Islet of Langerhans (tissue), 1 donor: ENCODE data around the gene AREL1.

Experiments used
- FAIRE-seq: peaks from one replicate; lab custom pipeline; 2011; peaks lifted over from hg19 to GRCh38; lab: Jason Lieb, UNC

The AREL1 gene

DNA sequence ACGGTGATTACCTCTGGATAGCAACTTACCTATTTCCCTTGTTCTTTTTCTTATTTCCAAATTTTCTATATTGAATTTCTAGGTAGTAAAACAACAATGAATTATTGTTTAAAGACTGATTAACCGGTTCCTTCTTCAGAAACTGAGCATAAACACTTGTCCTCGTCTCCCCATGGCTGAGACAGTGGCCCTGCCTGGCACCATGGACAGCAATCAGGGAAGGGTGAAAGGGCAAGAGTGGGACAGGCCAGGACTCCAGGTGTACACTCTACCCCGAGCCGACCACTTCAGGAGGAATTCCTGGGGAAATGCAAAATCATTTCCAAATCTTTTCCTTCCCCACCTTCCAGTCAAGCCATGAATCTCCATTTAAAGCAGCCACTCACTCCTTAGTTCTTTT is 52.0 kb downstream of the AREL1 start:
- FAIRE-seq, result no peak

DNA sequence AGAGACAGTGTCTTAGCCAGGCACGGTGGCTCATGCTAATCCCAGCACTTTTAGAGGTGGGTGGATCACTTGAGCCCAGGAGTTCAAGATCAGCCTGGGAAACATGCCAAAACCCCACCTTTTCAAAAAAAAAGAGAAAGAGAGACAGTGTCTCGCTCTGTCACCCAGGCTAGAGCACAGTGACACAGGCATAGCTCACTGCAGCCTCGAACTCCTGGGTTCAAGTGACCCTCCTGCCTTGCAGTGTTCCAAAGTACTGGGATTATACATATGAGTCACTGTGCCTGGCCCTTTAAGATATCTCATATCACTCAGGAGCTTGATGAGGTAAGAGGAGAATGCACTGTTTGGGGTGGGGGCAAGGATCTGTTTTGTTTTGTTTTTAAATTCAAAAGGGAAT is 52.7 kb downstream of the AREL1 start:
- FAIRE-seq, result no peak

DNA sequence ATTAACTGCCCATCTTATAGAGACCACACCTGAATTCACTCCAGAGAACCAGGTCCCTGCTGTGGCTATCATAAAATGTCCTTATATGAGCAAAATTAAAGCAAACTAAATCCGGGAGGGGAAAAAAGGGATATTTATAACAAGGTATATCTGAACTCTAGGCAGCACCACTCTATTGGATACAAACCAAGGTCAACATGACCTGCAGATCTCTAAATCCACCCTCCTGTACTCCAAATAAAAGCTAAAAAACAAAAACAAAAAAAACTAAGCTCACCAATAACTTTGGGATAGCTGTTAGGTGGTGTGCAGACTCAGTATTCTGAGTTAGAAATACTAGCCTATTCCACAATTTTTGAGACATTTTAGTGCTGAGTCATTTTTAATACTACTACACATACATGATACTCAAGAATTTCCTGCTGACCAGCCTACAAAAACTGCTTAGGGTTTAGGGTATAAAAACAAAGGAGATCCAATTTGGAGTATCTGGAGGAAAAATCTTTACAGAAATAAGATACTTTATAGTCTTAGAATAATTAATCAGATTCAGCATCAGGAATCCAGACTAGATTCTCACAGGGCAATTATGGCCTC is 54.2 kb downstream of the AREL1 start:
- FAIRE-seq, result no peak

DNA sequence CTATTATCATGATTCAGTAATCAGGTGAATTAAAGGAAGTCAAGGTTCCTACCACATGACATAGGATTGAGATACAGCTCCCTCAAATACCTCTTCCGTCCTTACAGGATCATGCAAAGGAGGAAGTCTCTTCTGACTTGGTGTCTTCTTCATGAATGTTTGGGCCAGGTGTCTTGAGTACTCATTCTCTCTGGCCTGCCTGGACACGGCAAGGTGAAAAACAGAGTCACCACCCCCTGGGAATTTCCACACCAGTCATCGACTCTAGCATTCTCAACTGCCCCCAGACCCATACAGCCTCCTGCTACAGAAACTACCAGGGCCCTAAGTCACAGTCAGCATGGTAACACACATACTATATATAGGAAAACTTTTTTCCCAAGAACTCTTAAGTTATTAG is 55.9 kb downstream of the AREL1 start:
- no peak for FAIRE-seq

DNA sequence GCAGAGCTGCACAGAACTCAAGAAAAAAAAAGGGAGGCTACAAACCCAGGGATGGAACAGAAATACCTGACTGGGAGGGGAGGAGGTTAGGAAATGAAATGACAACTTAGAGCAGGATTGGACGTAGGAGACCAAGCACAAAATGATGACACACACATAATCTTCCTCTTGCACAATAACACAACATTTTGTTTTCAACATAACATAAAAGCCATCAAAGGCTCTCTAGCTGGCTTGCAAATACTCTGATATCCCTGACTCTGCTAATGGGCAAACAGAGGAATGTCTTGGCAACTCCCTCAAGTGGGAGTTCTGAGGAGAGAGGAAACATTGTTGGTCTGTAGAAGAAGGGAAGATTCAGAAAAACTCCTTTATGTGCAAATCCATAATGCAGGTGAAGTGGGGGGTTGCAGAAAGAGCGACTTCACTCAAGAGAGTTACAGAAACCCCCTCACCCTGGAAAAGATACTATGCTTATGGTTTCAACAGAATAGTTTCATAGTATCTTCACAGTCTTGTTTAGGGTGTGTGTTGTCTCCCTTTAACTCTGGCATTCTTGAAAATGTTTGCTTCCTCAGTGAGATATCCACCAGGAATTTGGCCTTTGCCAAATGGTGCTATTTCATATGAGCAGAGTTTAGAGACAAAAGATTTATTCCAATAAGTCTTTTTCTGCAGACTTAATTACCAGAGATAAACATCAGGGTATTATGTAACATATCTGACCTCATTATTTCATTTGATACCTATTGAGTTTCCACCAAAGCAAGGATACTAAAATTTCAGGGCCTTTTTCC is 57.1 kb downstream of the AREL1 start:
- FAIRE-seq, result no peak

DNA sequence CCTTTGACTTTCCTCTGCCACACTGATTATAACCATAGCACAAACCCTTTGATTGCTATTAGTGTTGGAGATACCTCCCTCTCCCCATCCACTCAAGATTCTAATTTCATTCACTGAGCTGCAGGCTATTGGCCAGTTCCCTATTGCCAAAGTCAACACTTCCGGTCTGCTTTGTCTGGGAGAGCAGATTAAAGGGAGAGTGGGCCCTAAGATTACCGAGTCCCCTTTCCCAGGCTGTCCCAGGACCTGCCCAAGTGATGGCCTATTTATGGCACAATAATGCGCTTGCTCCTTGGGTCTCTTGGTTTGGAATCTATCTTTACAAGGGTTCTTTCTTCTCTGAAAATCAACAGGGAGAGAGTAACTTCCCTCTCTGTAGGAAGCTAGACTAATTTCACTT is 57.9 kb downstream of the AREL1 start:
- FAIRE-seq, result no peak

DNA sequence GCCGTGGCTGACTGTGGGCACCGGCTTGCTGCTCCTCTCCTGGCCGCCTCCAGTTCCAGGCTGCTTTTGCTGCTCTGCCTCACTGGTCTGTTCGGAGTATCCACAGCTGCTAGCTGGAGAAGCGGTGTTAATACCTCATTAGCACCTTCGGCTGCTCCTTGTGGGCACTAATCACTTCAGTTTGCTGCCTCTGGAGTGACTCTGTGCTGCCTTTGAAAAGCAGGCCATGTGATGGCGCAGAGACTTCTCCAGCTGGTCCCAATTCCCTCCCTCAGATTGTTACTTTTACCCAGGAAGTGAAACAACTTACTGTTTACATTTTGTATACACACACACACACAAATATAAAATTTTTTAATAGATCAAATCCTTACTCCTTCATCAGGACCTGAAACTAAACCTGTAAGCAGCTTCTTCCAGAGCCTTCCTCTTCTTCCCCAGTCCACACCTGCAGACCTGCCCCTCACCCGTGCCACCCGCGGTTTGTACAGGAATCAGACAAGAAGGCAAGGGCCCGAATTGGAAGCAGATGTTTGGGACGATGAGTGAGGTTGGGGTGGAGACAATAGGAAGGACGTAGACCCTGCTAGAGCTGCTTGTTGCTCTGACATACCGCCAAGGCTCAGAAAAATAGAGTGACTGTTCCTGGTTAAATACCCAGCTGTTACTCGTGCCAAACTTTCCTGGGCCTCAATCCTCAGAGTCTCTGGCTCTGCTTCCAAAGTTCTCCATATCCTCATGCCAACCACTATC is 59.3 kb downstream of the AREL1 start:
- no peak for FAIRE-seq

DNA sequence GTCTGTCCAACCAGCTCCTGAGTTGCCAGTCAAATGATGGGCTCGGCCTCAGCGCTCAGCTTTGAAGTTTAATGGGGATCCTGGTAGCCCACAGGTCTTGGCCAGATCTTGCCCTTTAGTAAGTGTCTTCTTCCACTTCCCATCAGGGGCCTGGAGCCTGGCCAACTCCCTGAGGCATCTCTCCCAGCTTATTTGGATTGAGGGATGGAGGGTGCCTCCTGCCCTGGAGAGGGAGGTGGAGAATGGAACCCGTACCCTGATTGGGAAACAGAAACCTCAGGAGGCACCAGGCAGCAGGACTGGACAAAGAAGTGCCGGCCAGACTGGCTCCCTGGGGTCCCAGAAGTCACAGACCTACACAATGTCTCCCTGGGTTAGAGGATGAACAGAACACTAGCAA is 60.3 kb downstream of the AREL1 start:
- no peak for FAIRE-seq

DNA sequence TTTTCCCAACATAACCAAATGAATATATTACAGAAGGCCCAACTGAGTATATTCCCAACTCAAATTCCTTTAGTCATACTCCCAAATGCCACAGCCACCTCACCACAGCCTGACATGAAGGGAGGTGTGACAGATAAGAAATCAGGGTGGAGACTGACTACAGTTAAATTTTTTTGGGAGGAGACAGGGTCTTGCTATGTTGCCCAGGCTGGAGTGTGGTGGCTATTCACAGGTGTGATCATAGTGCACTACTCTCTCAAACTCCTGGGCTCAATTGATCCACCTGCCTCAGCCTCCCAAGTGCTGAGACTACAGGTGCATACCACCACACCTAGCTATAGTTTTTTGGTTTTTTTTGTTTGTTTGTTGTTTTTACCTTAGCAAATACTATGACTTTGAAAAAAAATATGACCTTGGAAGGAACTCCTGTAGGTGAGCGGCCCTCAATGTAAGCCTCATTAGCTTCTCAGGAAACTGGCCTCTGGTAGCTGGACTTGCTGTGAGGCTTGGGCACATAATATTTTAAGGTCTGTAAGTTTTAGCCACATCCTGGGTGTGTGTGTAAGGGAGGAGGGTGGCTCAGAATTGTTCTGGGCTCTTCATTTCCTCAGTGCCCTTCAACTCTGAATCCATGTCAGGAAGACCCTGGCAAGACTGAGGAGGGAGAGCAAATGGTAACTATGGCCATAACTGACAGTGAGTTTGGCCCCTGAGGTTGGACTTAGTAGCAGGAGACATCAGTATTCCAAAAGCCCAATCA is 61.8 kb downstream of the AREL1 start:
- FAIRE-seq, result no peak

DNA sequence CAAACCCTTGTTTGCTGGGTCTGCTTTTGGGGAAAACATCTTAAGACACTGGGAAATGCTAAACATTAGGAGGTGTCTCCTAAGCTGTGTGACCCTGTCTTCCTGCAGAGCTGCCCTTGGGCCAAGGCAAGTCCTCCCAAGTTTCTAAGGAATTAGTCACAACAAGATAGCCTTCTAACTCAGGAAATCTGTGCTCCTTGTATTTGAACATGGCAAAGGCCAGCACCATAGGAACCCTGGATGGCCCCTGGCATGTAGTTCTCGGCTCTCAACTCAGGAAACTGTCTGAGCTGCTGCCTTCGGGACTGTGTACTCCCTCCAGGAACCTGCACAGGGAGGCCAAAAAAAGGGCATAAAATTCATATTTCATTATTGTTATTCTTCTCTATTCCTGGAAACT is 63.2 kb downstream of the AREL1 start:
- FAIRE-seq, result no peak

DNA sequence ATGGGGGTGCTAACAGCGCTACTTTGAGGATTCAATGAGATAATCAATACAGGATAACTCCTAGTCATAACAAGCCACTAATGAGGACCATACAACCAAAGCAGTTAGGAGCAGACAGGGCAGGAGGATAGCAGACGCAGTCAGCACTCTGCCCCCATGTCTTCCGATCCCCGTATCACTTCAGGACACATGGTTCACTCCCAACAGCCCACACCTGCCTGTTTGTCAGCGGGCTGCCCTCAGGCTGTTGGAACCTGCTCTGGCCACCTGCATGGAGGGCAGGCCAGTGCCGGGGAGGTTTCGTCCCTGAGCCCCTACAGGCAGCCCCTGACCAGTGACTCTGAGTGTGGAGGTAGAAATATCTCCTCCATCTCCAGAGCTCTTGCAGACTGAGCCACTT is 63.7 kb downstream of the AREL1 start:
- FAIRE-seq, result no peak

DNA sequence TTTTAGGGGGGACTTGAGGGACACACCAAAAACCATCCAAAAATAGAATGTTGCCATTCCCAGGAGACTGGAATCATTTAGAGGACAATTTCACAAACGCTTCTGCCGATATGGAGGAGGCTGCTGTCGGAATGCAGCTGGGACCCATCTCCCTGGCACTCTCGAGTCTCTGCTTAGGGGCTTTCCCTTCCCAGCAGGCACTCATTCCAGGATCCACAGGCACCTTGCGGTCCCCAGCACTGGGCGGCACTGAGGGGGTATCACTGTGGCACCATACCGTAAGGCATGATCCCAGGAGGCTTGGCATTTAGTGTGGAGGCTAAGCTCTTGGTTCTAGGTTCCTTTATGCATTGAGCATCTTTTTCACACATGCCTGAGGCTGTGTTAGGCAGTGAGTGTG is 64.3 kb downstream of the AREL1 start:
- no peak for FAIRE-seq

DNA sequence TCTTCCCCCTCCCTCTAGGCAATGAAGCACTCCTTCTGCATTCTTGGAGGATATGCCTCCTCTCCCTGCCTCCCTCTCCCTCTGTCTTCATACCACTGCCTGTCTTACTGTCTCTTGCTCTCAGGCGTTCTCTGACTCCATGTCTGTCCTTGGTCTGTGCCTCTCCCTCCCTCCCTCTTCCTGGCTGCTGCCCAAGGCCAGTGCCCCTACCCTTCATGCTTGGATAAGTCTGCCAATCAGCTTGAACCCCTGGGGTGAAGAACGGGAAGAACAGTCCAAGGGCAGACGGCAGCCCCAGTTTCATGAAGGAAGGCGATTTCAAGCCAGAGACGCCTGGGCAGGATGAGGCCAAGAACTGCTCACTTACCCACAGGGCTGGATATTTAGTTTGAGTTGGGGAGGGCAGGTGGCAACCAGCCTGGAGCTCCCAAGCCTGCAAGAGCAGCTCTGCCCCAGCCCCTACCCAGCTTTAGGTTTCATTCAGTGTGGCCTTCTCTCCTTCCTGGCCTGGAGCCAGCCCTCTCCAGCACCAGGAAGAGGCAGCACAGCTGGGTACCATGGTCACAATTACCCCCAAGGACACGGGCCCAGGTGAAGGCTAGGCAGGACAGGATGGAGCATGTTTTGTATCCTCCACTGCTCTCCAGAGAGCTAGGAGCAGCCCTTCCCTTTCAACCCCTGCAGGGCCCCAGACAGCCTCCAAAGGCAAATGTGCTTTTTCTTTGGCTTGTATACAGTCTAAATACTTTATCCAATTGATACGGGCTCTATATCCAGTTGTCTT is 65.0 kb downstream of the AREL1 start:
- no peak for FAIRE-seq

DNA sequence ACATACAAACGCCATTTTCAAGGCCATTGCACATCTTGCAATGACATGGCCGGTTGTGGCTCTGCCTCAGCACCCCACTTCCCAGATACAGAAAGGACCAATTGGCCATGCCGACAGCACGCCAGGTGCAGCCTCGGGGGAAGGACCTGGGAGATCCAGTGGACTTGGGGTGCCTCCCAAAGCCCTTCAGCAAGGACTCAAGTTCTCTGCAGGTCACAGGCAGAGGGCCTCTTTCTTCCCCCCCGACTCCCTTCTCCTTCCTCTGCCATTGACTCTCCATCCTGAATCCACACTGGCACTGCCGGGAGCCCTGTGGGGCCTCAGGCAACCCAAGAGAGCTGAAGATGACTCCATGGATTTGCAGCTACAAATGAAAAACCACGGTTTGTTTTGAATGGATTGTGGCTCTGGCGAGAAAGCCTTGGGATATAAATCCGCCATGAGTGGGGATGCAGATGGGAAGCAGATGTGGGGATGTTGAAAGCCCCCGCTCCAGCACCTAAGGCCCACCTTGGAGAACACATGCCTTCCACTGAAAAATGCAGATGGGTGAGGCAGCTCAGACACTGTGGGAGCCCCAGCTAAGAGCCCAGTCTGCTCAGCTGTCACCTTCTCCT is 65.7 kb downstream of the AREL1 start:
- FAIRE-seq, result no peak

DNA sequence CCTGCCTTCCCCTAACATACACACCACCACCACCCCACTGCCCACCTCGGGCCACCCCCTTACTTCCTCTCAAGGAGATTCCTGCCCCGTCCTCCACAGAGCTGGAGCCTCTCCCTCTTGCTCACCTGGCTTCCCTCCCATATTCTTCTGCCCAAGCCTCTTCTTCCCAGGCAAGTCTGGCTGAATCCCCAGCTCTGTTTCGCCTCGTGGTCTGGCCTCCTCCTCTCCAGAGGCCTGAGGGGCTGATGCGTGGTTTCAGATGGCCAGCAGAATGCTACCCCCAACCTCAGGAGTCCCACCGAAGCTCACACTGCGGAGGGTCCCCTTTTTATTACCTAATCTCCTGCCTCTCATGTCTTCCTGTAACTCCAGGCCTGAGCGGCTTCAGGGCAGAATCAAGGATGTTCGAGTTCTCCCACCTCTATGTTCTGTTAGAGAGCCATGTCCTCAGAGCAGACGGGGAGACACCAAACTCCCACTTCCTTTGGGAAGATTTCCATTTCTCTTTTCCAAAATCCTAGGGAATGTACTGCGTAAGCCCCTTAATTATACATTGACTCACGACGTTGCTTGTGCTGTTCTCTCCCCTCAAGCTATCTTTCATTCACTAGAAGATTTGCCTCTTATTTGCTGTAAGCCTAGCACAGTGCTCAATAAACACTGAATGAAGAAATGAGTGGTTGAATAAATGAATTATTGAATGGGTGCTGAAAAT is 67.0 kb downstream of the AREL1 start:
- FAIRE-seq, result no peak

DNA sequence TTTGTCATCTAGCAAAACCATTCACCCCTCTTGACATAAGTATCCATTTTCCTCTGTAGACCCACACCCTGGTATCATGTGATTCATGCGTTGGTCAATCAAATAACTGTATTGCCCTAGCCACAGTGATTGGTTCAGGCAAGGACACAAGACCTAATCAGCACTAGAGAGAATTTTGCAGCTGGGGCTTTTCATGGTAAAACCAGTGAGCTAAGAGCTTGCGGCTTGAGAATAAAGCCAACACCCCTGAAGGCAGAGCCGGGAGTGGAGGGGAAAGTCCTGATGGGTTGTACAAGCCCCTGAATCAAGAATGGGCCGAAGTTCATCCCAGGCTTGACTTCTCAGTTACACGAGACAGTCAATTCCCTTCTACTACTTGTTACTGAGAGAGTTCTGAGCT is 67.6 kb downstream of the AREL1 start:
- no peak for FAIRE-seq

DNA sequence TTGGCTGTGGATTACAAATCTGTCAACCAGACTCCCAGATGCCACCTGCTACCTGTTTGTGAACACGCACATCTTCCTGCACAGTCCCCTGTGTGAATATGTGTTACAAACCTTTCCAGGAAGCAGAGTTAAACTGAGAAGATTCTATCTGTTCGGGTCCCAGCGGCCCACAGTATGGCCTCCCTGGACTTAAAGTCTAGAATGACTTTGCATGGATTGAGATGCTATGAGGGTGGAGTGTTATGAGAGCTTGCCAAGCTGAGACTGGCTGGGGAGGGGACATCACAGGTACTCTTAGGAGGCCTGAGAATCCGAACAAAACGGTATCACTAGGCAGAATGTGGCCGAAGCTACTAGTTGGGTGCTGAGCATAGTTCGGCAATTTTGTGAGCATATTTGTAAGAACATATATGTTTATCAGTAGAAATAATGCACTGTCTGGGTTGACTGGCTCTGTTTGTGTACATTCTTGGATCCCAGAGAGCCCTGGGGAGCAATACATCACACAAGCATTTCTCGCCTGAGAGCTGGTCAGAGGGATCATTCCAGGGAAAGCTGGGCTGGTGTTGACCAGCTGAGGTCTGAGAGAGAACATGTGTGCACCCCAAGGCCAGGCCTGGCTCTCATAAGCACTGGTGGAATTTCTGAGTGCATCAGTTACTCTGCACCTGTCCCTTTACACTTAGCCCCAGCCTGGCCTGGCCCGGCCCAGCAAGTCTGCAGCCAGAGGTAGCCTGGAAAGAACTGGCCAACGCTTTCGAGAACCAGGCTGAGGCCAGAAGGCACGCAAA is 71.1 kb downstream of the AREL1 start:
- FAIRE-seq, result no peak

DNA sequence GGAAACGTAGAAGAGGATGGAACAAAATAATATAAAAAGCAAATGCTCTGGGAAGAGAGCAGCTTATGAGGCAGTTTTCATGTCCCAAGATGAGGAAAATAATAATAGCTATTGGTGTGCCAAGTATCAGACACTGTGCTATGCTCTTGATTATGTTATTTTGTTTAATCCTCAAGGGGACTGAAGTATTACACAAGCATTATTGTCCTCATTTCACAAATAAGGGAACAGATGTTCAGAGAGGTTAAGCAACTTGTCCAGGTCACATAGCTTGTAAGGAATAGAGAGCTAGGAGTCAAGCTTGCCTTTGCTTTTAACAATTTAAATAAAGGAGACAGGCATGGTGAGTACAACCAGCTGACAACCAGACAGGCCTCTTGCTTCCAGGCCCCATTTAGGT is 73.9 kb downstream of the AREL1 start:
- FAIRE-seq, result no peak

DNA sequence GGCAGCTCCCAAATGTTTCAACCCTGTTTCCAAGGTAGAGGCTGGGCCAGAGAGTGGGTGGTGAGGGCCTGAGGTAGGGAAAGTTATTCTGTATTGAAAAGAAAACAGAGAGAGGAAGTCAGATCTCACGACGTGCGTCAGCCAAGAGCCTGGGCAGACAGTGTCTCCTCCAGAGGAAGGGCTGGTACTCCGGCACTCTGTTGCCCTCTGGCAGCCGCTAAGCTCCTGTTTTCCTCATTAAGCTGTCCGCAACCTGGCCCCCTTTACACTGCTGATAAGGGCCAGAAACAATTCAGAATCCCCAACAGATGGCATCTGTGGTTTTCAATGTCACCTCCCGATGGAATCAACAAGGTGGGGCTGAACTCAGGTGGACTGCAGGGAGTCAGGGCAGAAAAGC is 74.8 kb downstream of the AREL1 start:
- FAIRE-seq, result no peak

DNA sequence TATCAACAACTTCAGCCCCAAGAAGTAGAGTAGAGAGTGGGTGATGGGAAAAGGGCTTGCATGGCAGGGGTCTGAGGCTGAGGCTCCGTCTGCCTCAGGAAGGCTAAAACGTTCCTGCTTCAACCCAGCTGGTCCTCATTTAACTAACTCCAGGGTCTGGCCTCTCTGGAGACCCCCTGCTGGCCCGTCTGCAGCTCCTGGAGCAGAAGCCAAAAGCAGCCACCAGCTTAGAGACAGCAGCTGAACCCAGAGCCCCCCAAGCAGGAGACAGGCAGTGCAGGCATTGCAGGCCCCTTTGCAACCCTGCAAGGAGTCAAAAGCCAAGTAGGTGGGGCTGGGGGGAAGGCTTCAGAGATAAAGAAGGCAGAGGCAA is 75.7 kb downstream of the AREL1 start:
- FAIRE-seq, result no peak
